Measurements from ENCODE around the gene ZNF467.

ZNF467 gene

DNA sequence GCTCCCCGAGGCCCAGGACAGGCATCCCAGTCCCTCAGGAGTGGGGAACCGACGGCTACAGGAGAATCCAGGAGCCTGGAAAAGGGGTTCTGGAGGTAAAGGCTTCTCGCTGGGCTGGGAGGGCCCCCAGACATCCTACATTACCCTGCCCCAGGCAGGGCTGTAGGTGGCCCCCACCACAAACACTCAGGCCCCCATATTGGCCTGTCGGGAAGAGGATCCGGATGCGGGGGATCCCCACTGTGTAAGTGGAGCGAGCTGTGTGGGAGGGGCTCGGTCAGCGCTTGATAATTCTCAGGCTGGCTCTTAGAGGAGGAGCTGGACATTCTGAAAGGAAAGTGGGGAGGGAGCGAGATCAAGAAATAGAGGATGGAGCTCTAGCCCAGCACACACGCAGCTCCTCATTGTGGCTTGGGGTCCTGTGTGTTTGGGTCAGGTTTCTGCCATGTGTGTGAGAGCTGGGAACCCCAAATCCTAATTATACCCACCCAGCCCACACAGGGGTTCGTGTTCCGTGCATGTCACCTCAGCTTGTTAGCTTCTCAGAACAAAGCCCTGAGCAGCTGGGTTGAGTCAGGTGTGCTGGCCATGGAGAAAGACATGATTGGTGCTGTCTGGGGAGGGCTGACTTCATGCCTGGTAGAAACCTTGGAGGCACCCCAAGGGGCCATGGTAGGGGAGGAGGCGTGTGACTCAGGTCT, 49.4 kb downstream of the ZNF467 start:
- no peak for DNase-seq

GRCh38 chr7:149723082-149723767, 50.2 kb downstream of the ZNF467 start:
- DNase-seq = no peak

DNA sequence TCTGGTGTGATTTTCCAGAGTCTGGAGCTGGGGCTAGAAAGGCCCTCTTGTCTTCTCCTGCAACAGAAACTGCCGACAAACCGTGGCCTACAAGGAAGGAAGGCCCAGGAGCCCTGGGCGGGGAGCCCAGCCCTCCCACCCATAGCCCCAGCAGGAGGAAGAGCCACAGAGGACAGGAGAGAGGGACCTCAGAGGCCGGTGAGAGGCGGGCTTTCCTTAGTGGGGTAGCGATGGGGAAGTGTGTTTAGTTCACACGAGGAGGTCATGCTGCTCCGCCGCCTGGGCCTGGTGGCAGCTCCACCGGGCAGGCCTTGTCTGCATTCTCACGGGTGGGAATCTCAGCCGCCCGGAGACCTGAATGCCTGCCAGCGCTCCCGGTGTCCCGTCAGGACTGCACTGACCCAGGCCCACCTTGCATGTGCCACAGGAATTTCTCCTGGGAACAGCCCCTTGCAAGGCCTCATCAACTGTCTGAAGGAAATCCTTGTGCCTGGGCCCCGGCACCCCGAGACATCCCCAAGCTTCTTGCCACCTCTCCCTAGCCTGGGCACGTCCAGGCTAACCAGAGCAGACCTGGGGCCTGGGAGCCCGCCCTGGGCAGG, 50.9 kb downstream of the ZNF467 start:
- no peak for DNase-seq

GRCh38 chr7:149721084-149721601, 52.2 kb downstream of the ZNF467 start:
- no peak for DNase-seq

GRCh38 chr7:149720372-149721083, 52.9 kb downstream of the ZNF467 start:
- no peak for DNase-seq

DNA sequence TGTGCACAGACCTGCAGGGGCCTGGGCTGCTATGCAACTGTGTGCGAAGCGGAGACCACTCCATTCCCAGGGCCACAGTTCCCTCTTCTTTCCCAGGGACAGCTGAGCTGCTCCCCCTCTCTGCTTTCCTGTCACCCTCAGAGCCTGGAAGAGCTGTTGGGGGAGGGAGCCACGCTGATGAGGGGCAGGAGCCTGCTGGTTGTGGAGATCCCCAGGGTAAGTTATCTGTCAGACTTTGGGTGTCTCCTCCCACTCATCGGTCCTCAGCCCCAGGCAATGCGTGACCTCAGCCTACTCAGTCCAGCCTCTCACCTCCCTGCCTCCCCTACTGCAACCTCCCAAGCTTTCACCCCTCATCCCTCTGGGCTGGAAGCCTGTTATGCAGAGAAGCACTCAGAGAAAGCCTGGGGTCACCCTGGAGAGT, 53.5 kb downstream of the ZNF467 start:
- no peak for DNase-seq

GRCh38 chr7:149719050-149719899, 54.1 kb downstream of the ZNF467 start:
- DNase-seq = no peak

DNA sequence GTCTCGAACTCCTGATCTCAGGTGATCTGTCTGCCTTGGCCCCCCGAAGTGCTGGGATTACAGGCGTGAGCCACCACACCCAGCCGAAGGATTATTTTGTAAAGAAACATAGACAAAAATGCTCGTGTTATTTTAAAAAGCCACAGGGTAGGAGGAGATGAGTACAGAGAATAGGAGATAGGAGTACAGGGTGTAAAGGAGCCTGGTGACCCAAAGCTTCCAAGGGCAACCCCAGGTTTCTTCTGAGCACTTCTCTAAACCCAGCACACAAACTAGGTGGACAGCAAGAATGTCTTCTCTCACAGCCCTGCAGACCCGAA, 54.7 kb downstream of the ZNF467 start:
- DNase-seq = no peak

- DNase-seq = no peak
Observed at GRCh38 chr7:149717481-149717880, 55.9 kb downstream of the ZNF467 start.

DNA sequence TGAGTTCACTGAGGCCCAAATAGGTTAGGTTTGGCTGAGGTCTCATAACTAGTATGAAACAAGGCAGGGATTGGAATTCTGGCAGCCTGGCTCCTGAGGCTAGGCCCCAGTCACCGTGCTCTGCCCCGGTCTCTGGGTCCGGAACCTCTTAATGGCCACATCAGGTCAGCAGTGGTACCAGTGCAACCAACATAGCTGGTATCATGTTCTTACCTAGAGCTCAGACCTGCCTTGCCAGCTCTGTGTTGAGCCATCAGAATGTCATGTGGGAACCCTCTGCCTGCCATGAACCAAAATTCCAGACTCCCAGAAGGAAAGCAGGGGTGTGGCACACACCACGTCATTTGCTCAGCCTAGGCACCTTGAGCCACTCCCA, 56.5 kb downstream of the ZNF467 start:
- DNase-seq = no peak

- no peak for DNase-seq
Observed at GRCh38 chr7:149716007-149716931, 57.1 kb downstream of the ZNF467 start.

DNA sequence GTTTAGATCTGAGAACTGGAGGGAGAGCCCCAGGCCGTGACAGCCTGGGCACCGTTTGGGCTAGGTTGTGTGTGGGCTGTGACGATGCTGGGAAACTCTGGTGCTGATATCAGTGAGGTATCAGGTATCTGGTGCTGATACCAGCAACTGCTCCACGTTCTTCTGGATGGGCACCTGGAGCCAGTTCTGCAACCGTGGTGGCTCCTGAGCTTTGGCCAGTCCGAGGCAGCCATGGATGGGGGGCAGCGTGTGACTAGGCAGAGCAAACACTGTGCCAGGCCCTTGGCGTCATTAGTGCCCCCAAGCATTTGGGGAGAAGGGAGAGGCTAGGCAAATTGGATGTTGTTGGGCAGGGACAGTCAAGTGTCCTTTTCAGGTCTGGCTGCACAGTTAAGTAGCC, 57.9 kb downstream of the ZNF467 start:
- no peak for DNase-seq

DNA sequence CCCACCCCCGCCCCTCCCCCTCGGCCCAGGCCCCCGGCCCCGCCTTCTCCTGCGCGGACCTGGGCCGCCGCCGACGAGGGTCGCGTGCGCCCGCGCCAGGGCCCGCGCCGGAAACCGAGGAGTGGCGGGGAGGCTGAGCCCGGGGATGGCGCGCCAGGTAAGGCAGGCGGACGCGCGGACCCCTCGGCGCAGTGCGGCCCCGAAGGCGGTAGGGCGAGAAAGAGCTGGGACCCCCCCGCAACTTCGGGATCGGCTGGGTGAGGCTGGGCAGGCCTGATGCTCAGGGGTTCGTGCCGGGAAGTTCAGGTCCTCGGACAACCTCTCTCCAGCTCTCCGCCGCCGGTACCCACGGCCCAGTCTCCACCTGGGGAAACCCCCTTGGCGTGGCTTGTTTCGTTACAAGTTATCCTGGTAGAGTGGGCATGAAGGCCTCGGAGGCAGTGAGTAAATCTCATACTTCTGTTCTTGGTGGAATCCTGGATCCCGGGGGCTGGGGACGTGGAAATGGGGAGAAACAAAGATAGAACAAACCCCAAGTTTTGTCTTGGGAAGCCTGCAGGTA, 58.4 kb downstream of the ZNF467 start:
- peak; percentile 42 to 60 for DNase-seq

All from CD4-positive, alpha-beta T cell treated with Interleukin-1 beta for 1 hour (primary cell).